ENCODE measurements around the gene PLEKHH2. TPM values are rescaled to one million over a fixed set of nuclear protein-coding genes. Genes with fewer than 3 reads are reported as not detected.
A peak's percentile ranks its signal among the peaks of the same experiment; 100 is the strongest.

Gene PLEKHH2
- polyA plus RNA-seq, 1 of the 3 experiments (the other 2 are of a cell fraction) = 1.9 TPM

GRCh38 chr2:43707255-43708015, 70.4 kb downstream of the PLEKHH2 start:
- TF ChIP-seq MAX (IDR thresholded peaks at IDR 0.05; ENCODE audit: low read depth) = 0 out of 2 replicates have a peak, but pooled peaks have one; percentile 33
- TF ChIP-seq YY1 (IDR thresholded peaks at IDR 0.05; ENCODE audit: low read depth) = no peak
- peak; percentile 54 for TF ChIP-seq JUND (IDR thresholded peaks at IDR 0.05)
- TF ChIP-seq CHD2 (IDR thresholded peaks at IDR 0.05; ENCODE audit: low read length, partially characterized antibody) = no peak
- TF ChIP-seq GABPA (IDR thresholded peaks at IDR 0.05; ENCODE audit: low read depth) = 0 out of 2 replicates have a peak, but pooled peaks have one; percentile 17
- peak; percentile 75 for TF ChIP-seq FOSL2 (IDR thresholded peaks at IDR 0.05; ENCODE audit: borderline replicate concordance, low read depth)
- no peak for TF ChIP-seq RCOR1 (IDR thresholded peaks at IDR 0.05; ENCODE audit: low read length)
- no peaks in the 10 kb centered on the region for H3K36me3 ChIP-seq (replicated peaks in 1 of 2; ENCODE audit: control insufficient read depth in 1 of 2, insufficient read depth in 2 of 2, low read length in 1 of 2)
- 37% methylated on average over 7 of the region's 7 CpGs for WGBS (ENCODE audit: low lambda C conversion rate)
- no peak for DNase-seq
- peak overlapping the region in 1 of 2 experiments; percentile 54; a peak in 2 of 4 replicates for H3K27ac ChIP-seq (ENCODE audit: low read depth in 2 of 2, low read length in 1 of 2)
- no peaks in the 10 kb centered on the region for H3K79me2 ChIP-seq (ENCODE audit: insufficient read depth)
- peaks cover 0 to 8% of the 10 kb centered on the region in 2 experiments; a peak in 1 of 4 replicates for H3K4me1 ChIP-seq (ENCODE audit: control insufficient read depth in 1 of 2, insufficient read depth in 2 of 2, low read depth in 1 of 2, low read length in 1 of 2)
- H4K20me1 ChIP-seq (ENCODE audit: insufficient read depth) = no peaks in the 10 kb centered on the region
- H2AFZ ChIP-seq (ENCODE audit: low read depth) = peak overlapping the region; percentile 21; the same call in 1 of the 2 replicates
- H3K27me3 ChIP-seq (ENCODE audit: insufficient read depth) = no peaks in the 10 kb centered on the region
- H3F3A ChIP-seq (replicated peaks; ENCODE audit: insufficient read depth) = no peaks in the 10 kb centered on the region
- CTCF ChIA-PET = interaction anchor here (1.3 kb wide), 2 partner anchors 24 to 99 kb away, joined by 4 to 5 read pairs; no protein-coding TSS in a partner anchor
- H3K4me3 ChIP-seq (ENCODE audit: low read depth in 2 of 2, low read length in 1 of 2) = no peak overlapping the region
- no peaks in the 10 kb centered on the region for H3K9me3 ChIP-seq
- no peak overlapping the region for H3K4me2 ChIP-seq
- H3K9ac ChIP-seq = no peak overlapping the region
- H3K9me2 ChIP-seq = no peaks in the 10 kb centered on the region
- POLR2A ChIA-PET = no interaction called here

- Histone ChIP-seq H3F3A (replicated peaks; ENCODE audit: insufficient read depth) (no peaks in the 10 kb centered on the region), H3K36me3 (replicated peaks in 1 of 2; ENCODE audit: control insufficient read depth in 1 of 2, insufficient read depth in 2 of 2, low read length in 1 of 2) (no peaks in the 10 kb centered on the region), H3K27me3 (ENCODE audit: insufficient read depth) (no peaks in the 10 kb centered on the region), H3K27ac (ENCODE audit: low read depth in 2 of 2, low read length in 1 of 2) (no peak overlapping the region), H3K4me2 (no peak overlapping the region), H3K4me3 (ENCODE audit: low read depth in 2 of 2, low read length in 1 of 2) (no peak overlapping the region), H3K79me2 (ENCODE audit: insufficient read depth) (no peaks in the 10 kb centered on the region), H3K9me3 (no peaks in the 10 kb centered on the region), H4K20me1 (ENCODE audit: insufficient read depth) (no peaks in the 10 kb centered on the region), H3K4me1 (ENCODE audit: control insufficient read depth in 1 of 2, insufficient read depth in 2 of 2, low read depth in 1 of 2, low read length in 1 of 2) (peaks cover 0 to 8% of the 10 kb centered on the region in 2 experiments; a peak in 1 of 4 replicates), H2AFZ (ENCODE audit: low read depth) (peak overlapping the region; percentile 21; the same call in 1 of the 2 replicates), H3K9ac (no peak overlapping the region), H3K9me2 (no peaks in the 10 kb centered on the region)
- ChIA-PET CTCF (interaction anchor here (1.3 to 1.4 kb wide), 3 partner anchors 14 to 100 kb away, joined by 3 to 5 read pairs (median 4); no protein-coding TSS in a partner anchor), POLR2A (no interaction called here)
- 95% methylated on average over 6 of the region's 6 CpGs for WGBS (ENCODE audit: low lambda C conversion rate)
- TF ChIP-seq CHD2 (IDR thresholded peaks at IDR 0.05; ENCODE audit: low read length, partially characterized antibody) (no peak), YY1 (IDR thresholded peaks at IDR 0.05; ENCODE audit: low read depth) (no peak), MAX (IDR thresholded peaks at IDR 0.05; ENCODE audit: low read depth) (no peak), TCF12 (IDR thresholded peaks at IDR 0.05) (no peak), EP300 (IDR thresholded peaks at IDR 0.05; ENCODE audit: borderline replicate concordance in 1 of 2, low read depth in 1 of 2, low read length in 1 of 2) (no peak)
- no peak for DNase-seq
Measured at GRCh38 chr2:43708178-43708577, 71.1 kb downstream of the PLEKHH2 start.

- H4K20me1 ChIP-seq (ENCODE audit: insufficient read depth) = no peaks in the 10 kb centered on the region
- H3F3A ChIP-seq (replicated peaks; ENCODE audit: insufficient read depth) = no peaks in the 10 kb centered on the region
- H3K4me3 ChIP-seq (ENCODE audit: low read depth in 2 of 2, low read length in 1 of 2) = no peak overlapping the region
- H3K36me3 ChIP-seq (replicated peaks in 1 of 2; ENCODE audit: control insufficient read depth in 1 of 2, insufficient read depth in 2 of 2, low read length in 1 of 2) = no peaks in the 10 kb centered on the region
- no peak overlapping the region for H3K4me2 ChIP-seq
- no peaks in the 10 kb centered on the region for H3K79me2 ChIP-seq (ENCODE audit: insufficient read depth)
- no peaks in the 10 kb centered on the region for H3K9me2 ChIP-seq
- DNase-seq = no peak
- CTCF ChIA-PET = interaction anchor here (0.9 to 1.4 kb wide), 3 partner anchors 9 to 13 kb away, joined by 3 to 4 read pairs (median 3); no protein-coding TSS in a partner anchor
- TF ChIP-seq YY1 (IDR thresholded peaks at IDR 0.05; ENCODE audit: low read depth) = no peak
- TF ChIP-seq TCF12 (IDR thresholded peaks at IDR 0.05) = no peak
- no peak for TF ChIP-seq RXRA (IDR thresholded peaks at IDR 0.05; ENCODE audit: borderline replicate concordance, low read depth)
- no peak for TF ChIP-seq CHD2 (IDR thresholded peaks at IDR 0.05; ENCODE audit: low read length, partially characterized antibody)
- no peak for TF ChIP-seq EZH2phosphoT487 (IDR thresholded peaks at IDR 0.05; ENCODE audit: borderline replicate concordance, low read depth)
- no peak for TF ChIP-seq GATA2 (CRISPR knock-in tag; IDR thresholded peaks at IDR 0.05)
- TF ChIP-seq ZBTB33 (IDR thresholded peaks at IDR 0.05; ENCODE audit: borderline replicate concordance, low read depth) = no peak
- POLR2A ChIA-PET = no interaction called here
- H3K27me3 ChIP-seq (ENCODE audit: insufficient read depth) = no peaks in the 10 kb centered on the region
- no peak overlapping the region for H3K9ac ChIP-seq
- H3K4me1 ChIP-seq (ENCODE audit: control insufficient read depth in 1 of 2, insufficient read depth in 2 of 2, low read depth in 1 of 2, low read length in 1 of 2) = peaks cover 0 to 12% of the 10 kb centered on the region in 2 experiments; a peak in 2 of 4 replicates
- no peak overlapping the region for H2AFZ ChIP-seq (ENCODE audit: low read depth)
- H3K9me3 ChIP-seq = no peaks in the 10 kb centered on the region
- H3K27ac ChIP-seq (ENCODE audit: low read depth in 2 of 2, low read length in 1 of 2) = no peak overlapping the region
Measured at GRCh38 chr2:43708891-43709290, 71.8 kb downstream of the PLEKHH2 start.
